ENCODE data around the gene LRG1. TPM values are rescaled to one million over a fixed set of nuclear protein-coding genes. Genes with fewer than 3 reads are reported as not detected.

The LRG1 gene, protein sequence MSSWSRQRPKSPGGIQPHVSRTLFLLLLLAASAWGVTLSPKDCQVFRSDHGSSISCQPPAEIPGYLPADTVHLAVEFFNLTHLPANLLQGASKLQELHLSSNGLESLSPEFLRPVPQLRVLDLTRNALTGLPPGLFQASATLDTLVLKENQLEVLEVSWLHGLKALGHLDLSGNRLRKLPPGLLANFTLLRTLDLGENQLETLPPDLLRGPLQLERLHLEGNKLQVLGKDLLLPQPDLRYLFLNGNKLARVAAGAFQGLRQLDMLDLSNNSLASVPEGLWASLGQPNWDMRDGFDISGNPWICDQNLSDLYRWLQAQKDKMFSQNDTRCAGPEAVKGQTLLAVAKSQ
- 0.09 to 0.28 TPM (median 0.13 TPM) in 4 of 5 replicates, not detected in the other for total RNA-seq (2022; extraction: Qiagen RNA extraction; ENCODE audit: low read depth)

DNA sequence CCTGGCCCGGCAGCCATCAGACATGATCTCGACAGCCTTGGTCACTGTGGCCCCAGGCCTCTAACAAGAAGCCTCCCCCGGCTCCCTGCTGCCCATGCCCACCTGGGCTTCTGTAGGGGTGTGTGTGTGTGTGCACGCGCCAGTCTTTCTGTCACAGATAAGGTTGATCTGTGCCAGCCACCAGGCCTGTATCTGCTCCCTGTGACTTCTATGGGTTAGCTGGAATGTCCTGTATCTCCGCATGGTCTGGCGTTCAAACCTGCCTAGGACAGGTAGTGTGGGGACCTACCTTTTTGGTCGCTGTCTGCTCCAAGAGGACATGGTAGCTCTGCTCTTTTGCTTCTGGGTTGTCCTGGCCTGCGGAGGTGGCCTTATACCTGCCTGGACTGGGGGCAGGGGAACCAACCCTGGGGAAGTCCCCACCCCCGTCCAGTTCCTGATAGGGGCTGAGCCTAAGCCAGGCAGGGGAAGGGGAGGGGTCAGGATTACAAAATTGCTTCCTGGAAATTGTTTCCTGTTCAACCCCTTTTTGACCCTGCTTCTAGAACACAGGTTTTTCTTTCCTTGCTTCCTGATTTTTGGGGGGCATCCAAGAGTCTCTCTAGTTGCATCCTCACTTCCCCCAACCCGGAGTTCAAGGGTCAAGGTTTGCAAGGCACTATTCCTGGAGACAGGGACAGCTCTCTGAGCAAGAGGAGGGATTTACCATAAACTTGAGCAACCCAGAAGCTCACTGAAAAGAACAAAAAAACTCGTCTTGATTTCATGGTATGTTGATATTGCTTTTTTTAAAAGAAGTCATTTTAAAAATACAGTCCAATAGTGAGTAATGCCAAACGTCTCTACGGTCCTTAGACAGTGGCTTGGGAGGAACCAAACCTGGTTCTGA is at the start of gene LRG1:
LRG1 (minus strand) TSS at position 344 of the 889 bp plus-strand sequence; CDS start at position 321, 23 bp downstream.

DNA sequence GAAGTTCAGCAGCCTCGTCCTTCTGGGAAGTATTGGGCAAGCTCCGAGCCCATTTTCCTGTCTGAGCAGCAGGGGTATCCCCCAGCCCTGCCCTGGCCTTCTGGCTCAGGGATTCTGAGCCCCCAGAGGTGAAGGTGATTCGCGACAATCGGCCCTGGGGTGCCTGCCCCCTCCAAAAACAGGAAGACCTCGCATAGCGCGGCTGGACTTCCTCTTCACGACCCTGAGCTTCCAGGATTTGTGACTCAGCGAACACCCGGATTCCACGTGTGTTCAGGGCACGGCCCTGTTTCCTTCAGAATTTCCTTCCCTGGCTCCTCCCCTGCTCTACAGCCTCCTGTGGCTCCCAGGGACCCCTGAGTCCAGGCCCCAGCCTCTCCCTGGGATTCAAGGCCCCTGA is 19.7 kb upstream of the LRG1 start, which contains the start of gene SEMA6B:
SEMA6B (minus strand) TSS at position 116 of the 400 bp plus-strand sequence. CDS start 1,227 bp downstream, outside the sequence.

GRCh38 chr19:4534836-4535658 is 4.8 kb downstream of the LRG1 start, which contains the start of gene PLIN5:
Gene PLIN5, minus strand, starts transcription at chr19:4535224. Its CDS starts 1,150 bp downstream, at chr19:4534074.

GRCh38 chr19:4518345-4519171 is 21.3 kb downstream of the LRG1 start, which contains the start of gene PLIN4:
Gene PLIN4, minus strand, starts transcription at chr19:4518486. Its CDS starts 214 bp downstream, at chr19:4518272.

Other genes with a start within 250 kb of the LRG1 start
- not detected in 5 replicates for gene TMIGD2, start 237.6 kb downstream of the LRG1 start, total RNA-seq (2022; extraction: Qiagen RNA extraction; ENCODE audit: low read depth)
- 6.7 to 8.9 TPM (median 7.8 TPM) in 5 replicates for gene FSD1, start 235.4 kb downstream of the LRG1 start, total RNA-seq (2022; extraction: Qiagen RNA extraction; ENCODE audit: low read depth)
- gene STAP2, start 201.2 kb downstream of the LRG1 start, total RNA-seq (2022; extraction: Qiagen RNA extraction; ENCODE audit: low read depth) = 0.22 TPM in 1 of 5 replicates, not detected in the others
- 4.7 to 12.2 TPM (median 11.2 TPM) in 5 replicates for gene MPND, start 196.5 kb downstream of the LRG1 start, total RNA-seq (2022; extraction: Qiagen RNA extraction; ENCODE audit: low read depth)
- gene SH3GL1, start 139.5 kb downstream of the LRG1 start, total RNA-seq (2022; extraction: Qiagen RNA extraction; ENCODE audit: low read depth) = 43.7 to 62.9 TPM (median 61.9 TPM) in 5 replicates
- 22.5 to 24.9 TPM (median 23.7 TPM) in 5 replicates for gene CHAF1A, start 137.4 kb downstream of the LRG1 start, total RNA-seq (2022; extraction: Qiagen RNA extraction; ENCODE audit: low read depth)
- 37.5 to 60.4 TPM (median 59.6 TPM) in 5 replicates for gene UBXN6, start 82.2 kb downstream of the LRG1 start, total RNA-seq (2022; extraction: Qiagen RNA extraction; ENCODE audit: low read depth)
- 24.9 to 32.0 TPM (median 28.7 TPM) in 5 replicates for gene HDGFL2, start 67.7 kb downstream of the LRG1 start, total RNA-seq (2022; extraction: Qiagen RNA extraction; ENCODE audit: low read depth)
- gene PLIN4, start 21.6 kb downstream of the LRG1 start, total RNA-seq (2022; extraction: Qiagen RNA extraction; ENCODE audit: low read depth) = 0.20 to 0.27 TPM (median 0.21 TPM) in 5 replicates
- 0.06 to 0.25 TPM (median 0.17 TPM) in 4 of 5 replicates, not detected in the other for gene PLIN5, start 4.8 kb downstream of the LRG1 start, total RNA-seq (2022; extraction: Qiagen RNA extraction; ENCODE audit: low read depth)
- 4.4 to 6.5 TPM (median 6.0 TPM) in 5 replicates for gene SEMA6B, start 19.6 kb upstream of the LRG1 start, total RNA-seq (2022; extraction: Qiagen RNA extraction; ENCODE audit: low read depth)
- gene TNFAIP8L1, start 99.5 kb upstream of the LRG1 start, total RNA-seq (2022; extraction: Qiagen RNA extraction; ENCODE audit: low read depth) = 3.5 to 5.1 TPM (median 4.8 TPM) in 5 replicates
- gene MYDGF, start 130.3 kb upstream of the LRG1 start, total RNA-seq (2022; extraction: Qiagen RNA extraction; ENCODE audit: low read depth) = 113 to 149 TPM (median 145 TPM) in 5 replicates
- 60.1 to 78.1 TPM (median 65.7 TPM) in 5 replicates for gene DPP9, start 183.8 kb upstream of the LRG1 start, total RNA-seq (2022; extraction: Qiagen RNA extraction; ENCODE audit: low read depth)